Mesothelial cell of epicardium (in vitro differentiated cells): ENCODE data around the gene GNPNAT1. TPM values are rescaled to one million over a fixed set of nuclear protein-coding genes. Genes with fewer than 3 reads are reported as not detected.
"Not testable (repeated sequence)": the region's sequence is repeated elsewhere in the genome, so short reads cannot be mapped to it uniquely, and the experiment has no call there.

Experiments used
- DNase-seq, 2 experiments: peaks; one replicate each; pipeline ENCODE4 v3.0.0; 2021; ENCODE audit warnings: low spot score in 2 of 2; ENCODE audit not compliant: unreplicated experiment in 2 of 2
- H3K27ac Mint-ChIP-seq: 2 replicates; pipeline ENCODE4 v1.8.0; 2021; ENCODE audit warnings: mixed read lengths
- H3K27me3 Mint-ChIP-seq: 2 replicates; pipeline ENCODE4 v1.8.0; 2021; ENCODE audit warnings: low read depth, mixed read lengths
- H3K36me3 Mint-ChIP-seq: 2 replicates; pipeline ENCODE4 v1.8.0; 2021; ENCODE audit warnings: mixed read lengths
- H3K4me1 Mint-ChIP-seq: 2 replicates; pipeline ENCODE4 v1.8.0; 2021; ENCODE audit warnings: mixed read lengths
- H3K4me3 Mint-ChIP-seq: 2 replicates; pipeline ENCODE4 v1.8.0; 2021; ENCODE audit warnings: mild to moderate bottlenecking, moderate library complexity, mixed read lengths
- H3K9me3 Mint-ChIP-seq: 2 replicates; pipeline ENCODE4 v1.8.0; 2021; ENCODE audit warnings: mixed read lengths
- CTCF ChIP-seq: fragments of 200-600 bp; sonication (generic); IDR thresholded peaks from one replicate; pipeline ENCODE4 v1.5.0; 2021; ENCODE audit warnings: antibody characterized with exemption; ENCODE audit not compliant: unreplicated experiment
- total RNA-seq: library from RNA; stranded (reverse); gene quantifications from 3 replicates; pipeline ENCODE4 v1.2.1, GENCODE V29; 2021

Gene GNPNAT1
- total RNA-seq, 1 donor from 2014 or later, result 19.7 TPM

- TF ChIP-seq CTCF, result no peak
- H3K36me3 Mint-ChIP-seq, result peaks cover 13% of the 10 kb centered on the region
- H3K27me3 Mint-ChIP-seq, result no peaks in the 10 kb centered on the region
- peaks cover 4% of the 10 kb centered on the region for H3K4me1 Mint-ChIP-seq
- no peak overlapping the region for H3K4me3 Mint-ChIP-seq
- H3K27ac Mint-ChIP-seq, result no peak overlapping the region
- no peak for DNase-seq
- H3K9me3 Mint-ChIP-seq, result no peaks in the 10 kb centered on the region
Observed at GRCh38 chr14:52776816-52777215, 14.6 kb downstream of the GNPNAT1 start.

- Mint-ChIP-seq H3K9me3 (no peaks in the 10 kb centered on the region), H3K36me3 (peaks cover 23% of the 10 kb centered on the region), H3K27ac (no peak overlapping the region), H3K4me1 (no peaks in the 10 kb centered on the region), H3K4me3 (no peak overlapping the region), H3K27me3 (no peaks in the 10 kb centered on the region)
- no peak for TF ChIP-seq CTCF
- DNase-seq, result no peak
Observed at GRCh38 chr14:52769887-52770286, 21.5 kb downstream of the GNPNAT1 start.

- no peak overlapping the region for H3K27ac Mint-ChIP-seq
- peaks cover 34% of the 10 kb centered on the region for H3K36me3 Mint-ChIP-seq
- H3K4me1 Mint-ChIP-seq, result no peaks in the 10 kb centered on the region
Observed at GRCh38 chr14:52767058-52767833, 24.2 kb downstream of the GNPNAT1 start.

GRCh38 chr14:52762923-52763322 lies 28.5 kb downstream of the GNPNAT1 start:
- DNase-seq, H3K27me3 Mint-ChIP-seq, H3K4me3 Mint-ChIP-seq, H3K27ac Mint-ChIP-seq, H3K9me3 Mint-ChIP-seq, H3K4me1 Mint-ChIP-seq: not testable (repeated sequence)
- peaks cover 28% of the 10 kb centered on the region for H3K36me3 Mint-ChIP-seq

More at GRCh38 chr14:52767058-52767833, 24.2 kb downstream of the GNPNAT1 start:
- TF ChIP-seq CTCF, result no peak
- H3K4me3 Mint-ChIP-seq, result no peak overlapping the region
- no peaks in the 10 kb centered on the region for H3K27me3 Mint-ChIP-seq
- DNase-seq, result no peak
- H3K9me3 Mint-ChIP-seq, result no peaks in the 10 kb centered on the region

- no peak for TF ChIP-seq CTCF
- Mint-ChIP-seq H3K27ac (no peak overlapping the region), H3K36me3 (peaks cover 22% of the 10 kb centered on the region), H3K4me1 (no peaks in the 10 kb centered on the region), H3K4me3 (no peak overlapping the region), H3K9me3 (no peaks in the 10 kb centered on the region), H3K27me3 (no peaks in the 10 kb centered on the region)
- no peak for DNase-seq
Observed at GRCh38 chr14:52759145-52759544, 32.3 kb downstream of the GNPNAT1 start.

- Mint-ChIP-seq H3K4me3 (no peak overlapping the region), H3K4me1 (no peaks in the 10 kb centered on the region), H3K27ac (no peak overlapping the region), H3K27me3 (no peaks in the 10 kb centered on the region), H3K9me3 (no peaks in the 10 kb centered on the region), H3K36me3 (peaks cover 9% of the 10 kb centered on the region)
- DNase-seq, result no peak
- TF ChIP-seq CTCF, result no peak
Observed at GRCh38 chr14:52755607-52756316, 35.6 kb downstream of the GNPNAT1 start.
